ENCODE measurements around the gene FRS3.
"Not testable (repeated sequence)": the region's sequence is repeated elsewhere in the genome, so short reads cannot be mapped to it uniquely, and the experiment has no call there.

The FRS3 gene

GRCh38 chr6:41822021-41822420, 42.3 kb upstream of the FRS3 start:
- DNase-seq (ENCODE audit: low read depth): no peak
- no peak overlapping the region for H3K4me3 ChIP-seq (ENCODE audit: low read depth, low read length)
- no peak for TF ChIP-seq MYC (IDR thresholded peaks at IDR 0.05; ENCODE audit: low read depth, low read length)
- TF ChIP-seq, protein P1, sequence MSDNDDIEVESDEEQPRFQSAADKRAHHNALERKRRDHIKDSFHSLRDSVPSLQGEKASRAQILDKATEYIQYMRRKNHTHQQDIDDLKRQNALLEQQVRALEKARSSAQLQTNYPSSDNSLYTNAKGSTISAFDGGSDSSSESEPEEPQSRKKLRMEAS (IDR thresholded peaks at IDR 0.05; ENCODE audit: low read depth, low read length): no peak
- no peak for TF ChIP-seq CTCF (IDR thresholded peaks at IDR 0.05; ENCODE audit: low read depth, low read length)
- TF ChIP-seq POLR2A (IDR thresholded peaks at IDR 0.05; ENCODE audit: extremely low read depth, insufficient read length): no peak

DNA sequence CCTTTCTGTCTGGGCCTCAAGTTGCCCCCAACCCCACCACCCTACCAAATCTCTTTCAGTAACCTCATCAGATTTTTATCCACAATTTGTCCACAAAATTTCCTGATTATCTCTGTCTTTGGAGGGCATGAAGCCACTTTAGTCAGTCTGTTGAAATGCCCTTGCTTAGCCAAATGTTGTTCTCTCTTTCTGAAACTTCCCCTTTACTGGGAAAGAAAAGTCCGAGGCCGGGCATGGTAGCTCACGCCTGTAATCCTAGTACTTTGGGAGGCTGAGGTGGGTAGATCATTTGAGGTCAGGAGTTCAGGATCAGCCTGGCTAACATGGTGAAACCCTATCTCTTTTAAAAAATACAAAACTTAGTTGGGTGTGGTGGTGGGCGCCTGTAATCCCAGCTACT, 41.6 kb upstream of the FRS3 start:
- no peak for DNase-seq (ENCODE audit: low read depth)
- TF ChIP-seq, protein P1 (IDR thresholded peaks at IDR 0.05; ENCODE audit: low read depth, low read length): no peak
- TF ChIP-seq CTCF (IDR thresholded peaks at IDR 0.05; ENCODE audit: low read depth, low read length): no peak
- no peak overlapping the region for H3K4me3 ChIP-seq (ENCODE audit: low read depth, low read length)

DNA sequence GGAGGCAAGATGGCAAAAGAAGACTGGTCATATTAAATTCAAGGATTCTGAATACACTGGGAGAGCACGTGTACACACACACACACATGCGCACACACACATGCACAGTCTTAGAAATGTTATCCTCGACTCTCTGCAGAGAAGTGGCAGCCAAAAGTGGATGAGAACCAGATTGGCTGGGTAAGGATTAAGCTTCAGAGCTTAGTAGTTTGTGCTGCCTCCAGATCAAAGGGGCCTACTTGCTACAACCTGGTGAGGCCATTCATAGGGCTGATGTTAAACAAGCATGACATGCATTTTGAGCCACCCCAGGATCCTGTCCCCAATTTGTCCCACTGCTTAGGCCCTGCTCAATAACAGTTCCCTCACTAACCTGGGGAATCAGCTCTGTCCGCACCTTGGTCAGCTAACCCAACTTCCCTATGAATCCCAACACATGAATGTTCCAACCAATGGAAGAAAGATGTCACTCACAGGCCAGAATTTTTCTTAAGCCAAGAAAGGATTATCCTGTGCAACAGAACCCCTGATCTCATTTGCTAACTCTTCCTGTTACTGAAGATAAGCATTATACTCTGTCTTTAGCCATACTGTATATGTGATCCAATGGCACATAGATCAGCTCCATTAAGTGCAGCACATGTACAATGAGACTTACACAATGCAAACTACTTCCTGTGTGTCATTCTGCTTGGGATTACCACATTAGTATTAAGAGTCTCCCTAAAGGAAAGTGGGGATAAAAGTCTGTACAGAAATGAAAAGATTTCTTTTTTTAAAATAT, 38.8 kb upstream of the FRS3 start:
- no peak for TF ChIP-seq POLR2A (IDR thresholded peaks at IDR 0.05; ENCODE audit: extremely low read depth, insufficient read length)
- TF ChIP-seq MYC (IDR thresholded peaks at IDR 0.05; ENCODE audit: low read depth, low read length): peak; percentile 49
- TF ChIP-seq, protein P1 (IDR thresholded peaks at IDR 0.05; ENCODE audit: low read depth, low read length): peak; percentile 64; the same call in 1 of the 2 replicates
- peak; percentile 65 for DNase-seq (ENCODE audit: low read depth)
- no peak overlapping the region for H3K4me3 ChIP-seq (ENCODE audit: low read depth, low read length)

DNA sequence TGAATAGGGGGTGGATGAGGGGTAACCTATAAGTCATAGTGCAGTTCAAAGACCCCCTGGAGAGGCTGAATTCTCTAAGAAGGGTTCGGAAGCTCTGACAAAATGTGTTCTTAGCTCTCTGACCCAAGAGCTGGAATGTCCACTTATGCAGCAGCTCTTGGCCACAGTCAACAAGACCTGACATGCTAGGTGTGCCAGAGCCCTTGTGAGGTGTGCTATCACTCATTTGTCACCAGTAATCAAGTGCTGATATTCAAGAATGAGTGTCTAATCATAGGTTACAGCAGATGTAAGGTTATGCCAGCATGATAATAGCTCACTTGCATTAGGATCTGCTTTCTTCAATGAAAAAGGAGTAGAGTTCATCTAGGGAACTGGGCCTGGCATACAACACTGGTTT, 35.9 kb upstream of the FRS3 start:
- no peak for TF ChIP-seq POLR2A (IDR thresholded peaks at IDR 0.05; ENCODE audit: extremely low read depth, insufficient read length)
- H3K4me3 ChIP-seq (ENCODE audit: low read depth, low read length): no peak overlapping the region
- no peak for DNase-seq (ENCODE audit: low read depth)

DNA sequence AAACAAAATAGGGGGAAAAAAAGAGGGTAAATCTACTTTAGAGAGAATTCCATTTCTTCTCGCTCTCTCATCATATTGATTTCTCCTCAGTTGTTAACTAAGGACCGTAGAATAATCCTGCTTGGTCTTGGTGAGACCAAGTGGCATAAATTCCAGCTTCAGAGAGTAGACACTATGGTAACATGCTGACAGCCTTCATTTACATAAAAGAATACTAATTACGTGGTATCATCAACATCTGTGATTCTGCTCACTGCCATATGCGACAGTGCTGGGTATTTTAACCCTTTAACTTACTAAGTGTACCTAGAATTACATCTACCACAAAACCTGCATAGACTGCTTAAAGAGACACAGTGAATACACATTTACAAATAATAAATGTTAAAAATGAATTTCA, 34.9 kb upstream of the FRS3 start:
- TF ChIP-seq MYC (IDR thresholded peaks at IDR 0.05; ENCODE audit: low read depth, low read length): no peak
- TF ChIP-seq POLR2A (IDR thresholded peaks at IDR 0.05; ENCODE audit: extremely low read depth, insufficient read length): no peak
- TF ChIP-seq, protein P1 (IDR thresholded peaks at IDR 0.05; ENCODE audit: low read depth, low read length): no peak
- no peak for TF ChIP-seq CTCF (IDR thresholded peaks at IDR 0.05; ENCODE audit: low read depth, low read length)
- no peak overlapping the region for H3K4me3 ChIP-seq (ENCODE audit: low read depth, low read length)
- DNase-seq (ENCODE audit: low read depth): no peak

- no peak for DNase-seq (ENCODE audit: low read depth)
- H3K4me3 ChIP-seq (ENCODE audit: low read depth, low read length): no peak overlapping the region
- TF ChIP-seq, protein P1 (IDR thresholded peaks at IDR 0.05; ENCODE audit: low read depth, low read length): no peak
These were observed 34.3 kb upstream of the FRS3 start for GRCh38 chr6:41813956-41814355.

- DNase-seq (ENCODE audit: low read depth): no peak
- TF ChIP-seq POLR2A (IDR thresholded peaks at IDR 0.05; ENCODE audit: extremely low read depth, insufficient read length): no peak
- TF ChIP-seq, protein P1 (IDR thresholded peaks at IDR 0.05; ENCODE audit: low read depth, low read length): no peak
- TF ChIP-seq CTCF (IDR thresholded peaks at IDR 0.05; ENCODE audit: low read depth, low read length): no peak
- TF ChIP-seq MYC (IDR thresholded peaks at IDR 0.05; ENCODE audit: low read depth, low read length): no peak
These were observed 33.8 kb upstream of the FRS3 start for GRCh38 chr6:41813469-41813868.

DNA sequence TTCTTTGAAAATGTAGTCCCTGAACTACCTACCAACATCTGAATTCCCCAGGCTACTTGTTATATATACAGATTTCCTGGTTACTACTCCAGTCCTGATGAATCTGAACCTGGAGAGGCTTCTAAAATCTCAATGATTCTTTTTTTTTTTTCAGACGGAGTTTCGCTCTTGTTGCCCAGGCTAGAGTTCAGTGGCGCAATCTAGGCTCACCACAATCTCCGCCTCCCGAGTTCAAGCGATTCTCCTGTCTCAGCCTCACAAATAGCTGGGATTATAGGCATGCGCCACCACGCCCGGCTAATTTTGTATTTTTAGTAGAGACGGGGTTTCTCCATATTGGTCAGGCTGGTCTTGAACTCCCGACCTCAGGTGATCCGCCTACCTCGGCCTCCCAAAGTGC, 32.2 kb upstream of the FRS3 start:
- peak; percentile 63 for DNase-seq (ENCODE audit: low read depth)

More at GRCh38 chr6:41813469-41813868, 33.8 kb upstream of the FRS3 start:
- no peak overlapping the region for H3K4me3 ChIP-seq (ENCODE audit: low read depth, low read length)

More for the DNA sequence above, 32.2 kb upstream of the FRS3 start:
- H3K4me3 ChIP-seq (ENCODE audit: low read depth, low read length): not testable (repeated sequence)
